ENCODE measurements around the gene LCN6. TPM values are rescaled to one million over a fixed set of nuclear protein-coding genes. Genes with fewer than 3 reads are reported as not detected.
A peak's percentile ranks its signal among the peaks of the same experiment; 100 is the strongest.
"Not testable (repeated sequence)": the region's sequence is repeated elsewhere in the genome, so short reads cannot be mapped to it uniquely, and the experiment has no call there.

Gene LCN6
- total RNA-seq, 1 donor from 2014 or later = 22.2 TPM

DNA sequence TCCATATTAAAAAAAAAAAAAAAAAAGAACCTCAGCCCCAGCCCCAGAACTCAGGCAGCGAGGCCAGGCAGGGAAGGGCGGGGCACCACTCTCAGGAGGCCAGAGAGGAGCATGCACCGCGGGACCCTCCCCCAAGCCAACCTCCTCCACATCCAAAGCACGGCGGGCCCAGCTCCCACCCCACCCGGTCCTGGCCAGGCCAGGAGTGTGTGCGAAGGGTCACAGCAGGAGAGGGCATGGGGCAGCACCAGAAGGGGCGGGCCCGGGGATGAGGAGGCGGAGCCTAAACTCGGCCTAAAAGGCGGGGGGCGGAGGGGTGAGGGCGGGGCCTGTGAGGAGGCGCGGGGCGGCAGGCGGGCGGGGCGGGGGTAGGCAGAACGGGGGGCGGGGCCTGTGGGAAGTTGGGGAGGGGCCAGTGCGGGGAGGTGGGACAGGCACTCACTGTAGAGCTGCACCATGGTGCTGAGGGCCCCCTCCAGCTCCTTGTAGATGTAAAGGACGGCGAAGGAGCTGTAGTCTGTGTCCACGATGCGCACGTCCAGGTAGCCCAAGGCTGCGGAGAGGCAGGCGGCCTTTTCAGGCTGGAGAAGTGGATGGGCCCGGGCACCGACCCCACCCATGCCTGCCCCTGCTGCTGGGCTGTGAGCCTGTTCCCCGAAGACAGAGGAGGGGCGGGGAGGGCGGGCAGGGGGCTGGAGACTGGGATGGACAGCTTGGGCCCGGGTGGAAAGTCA lies 14.8 kb upstream of the LCN6 start:
- peak; percentile 74 for DNase-seq (ENCODE audit: missing footprints)
- ATAC-seq = peak; percentile 26
- intact Hi-C loops (cut with DNase I) = no loop called here

DNA sequence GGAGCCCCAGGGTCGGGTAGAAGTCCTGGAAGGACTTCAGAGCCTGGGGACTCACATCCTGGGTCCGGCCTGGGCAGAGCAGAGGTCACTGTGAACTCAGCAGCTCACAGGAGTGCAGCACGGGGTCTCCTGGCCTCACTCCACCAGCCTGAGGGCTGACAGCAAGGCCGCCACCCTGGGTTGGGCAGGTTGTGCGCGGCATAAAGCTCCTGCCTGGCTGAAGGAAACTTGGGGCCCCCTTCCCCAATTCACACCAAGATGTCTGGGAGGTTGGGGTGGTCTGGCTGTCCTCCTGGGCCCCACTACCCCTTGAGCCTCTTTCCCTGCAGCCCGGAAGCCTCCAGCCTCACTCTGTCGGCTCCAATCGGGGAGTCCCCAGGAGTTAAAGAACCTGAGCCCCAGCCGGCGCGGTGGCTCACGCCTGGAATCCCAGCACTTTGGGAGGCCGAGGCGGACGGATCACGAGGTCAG lies 13.9 kb upstream of the LCN6 start:
- intact Hi-C loops (cut with DNase I) = no loop called here
- ATAC-seq (no peak), DNase-seq (ENCODE audit: missing footprints) (no peak)

DNA sequence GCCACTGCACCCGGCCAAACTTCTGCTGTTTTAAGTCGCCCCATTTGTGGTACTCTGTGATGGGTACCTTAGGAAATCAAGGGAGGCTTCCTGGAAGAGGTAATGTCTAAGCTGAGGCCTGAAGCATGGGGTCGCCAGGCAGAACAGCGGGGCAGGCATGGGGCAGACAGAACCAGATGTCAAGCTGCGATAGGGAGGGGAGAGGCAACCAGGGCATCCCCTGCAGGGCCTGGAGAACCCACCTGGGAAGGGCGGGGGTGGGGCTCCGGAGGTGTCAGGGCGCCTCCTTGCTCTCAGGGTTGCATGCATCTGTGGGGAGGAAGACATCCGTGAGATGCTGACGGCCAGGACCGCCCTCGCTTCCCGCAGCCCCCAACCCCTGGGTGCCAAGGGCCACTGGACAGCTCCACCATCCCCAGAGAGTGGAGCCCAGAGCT lies 13.2 kb upstream of the LCN6 start:
- intact Hi-C loops (cut with DNase I) = no loop called here
- DNase-seq (ENCODE audit: missing footprints) (no peak), ATAC-seq (no peak)

DNA sequence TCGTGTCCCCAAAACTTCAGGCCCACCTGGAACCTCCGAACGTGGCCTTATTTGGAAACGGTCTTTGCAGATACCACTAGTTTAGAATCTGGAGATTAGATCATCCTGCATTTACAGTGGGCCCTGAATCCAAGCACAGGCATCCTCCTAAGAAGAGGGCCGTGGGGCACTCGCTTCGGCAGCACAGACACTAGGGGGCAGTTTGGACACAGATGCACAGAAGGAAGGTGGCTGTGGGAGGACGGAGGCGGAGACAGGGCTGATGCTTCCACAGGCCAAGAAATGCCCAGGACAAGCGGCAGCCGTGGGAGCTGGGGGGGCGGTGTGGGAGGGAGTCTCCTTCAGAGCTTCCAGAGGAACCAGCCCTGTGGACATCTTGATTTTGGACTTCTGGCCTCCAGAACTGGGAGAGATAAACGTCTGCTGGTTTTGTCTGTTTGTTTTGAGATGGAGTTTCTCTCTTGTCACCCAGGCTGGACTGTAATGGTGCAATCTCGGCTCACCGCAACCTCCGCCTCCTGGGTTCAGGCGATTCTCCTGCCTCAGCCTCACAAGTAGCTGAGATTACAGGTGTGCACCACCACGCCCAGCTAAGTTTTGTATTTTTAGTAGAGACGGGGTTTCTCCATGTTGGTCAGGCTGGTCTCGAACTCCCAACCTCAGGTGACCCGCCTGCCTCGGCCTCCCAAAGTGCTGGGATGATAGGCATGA lies 12.7 kb upstream of the LCN6 start:
- peak; percentile 14 for ATAC-seq
- DNase-seq (ENCODE audit: missing footprints); intact Hi-C loops (cut with DNase I): not testable (repeated sequence)

DNA sequence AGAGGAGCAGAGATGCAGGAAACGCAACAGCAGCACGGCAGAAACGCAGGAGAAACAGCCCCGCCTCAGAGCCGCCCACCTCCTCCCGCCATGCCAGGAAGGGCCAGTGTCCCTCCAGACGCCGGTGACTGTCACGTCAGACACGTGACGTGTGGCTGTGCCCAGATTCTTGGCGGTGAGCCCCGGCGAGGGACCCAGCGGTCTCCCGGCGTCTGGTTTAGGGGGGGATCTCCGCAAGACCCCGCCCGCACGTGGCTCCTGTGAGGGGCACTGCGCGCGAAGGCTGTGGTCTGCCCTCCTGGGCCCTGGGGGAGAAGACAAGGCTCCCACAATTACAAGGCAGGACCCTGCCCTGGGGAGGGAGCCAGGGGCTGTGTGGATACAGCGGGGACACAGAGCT lies 12.1 kb upstream of the LCN6 start:
- no peak for ATAC-seq
- intact Hi-C loops (cut with DNase I) = no loop called here
- no peak for DNase-seq (ENCODE audit: missing footprints)

DNA sequence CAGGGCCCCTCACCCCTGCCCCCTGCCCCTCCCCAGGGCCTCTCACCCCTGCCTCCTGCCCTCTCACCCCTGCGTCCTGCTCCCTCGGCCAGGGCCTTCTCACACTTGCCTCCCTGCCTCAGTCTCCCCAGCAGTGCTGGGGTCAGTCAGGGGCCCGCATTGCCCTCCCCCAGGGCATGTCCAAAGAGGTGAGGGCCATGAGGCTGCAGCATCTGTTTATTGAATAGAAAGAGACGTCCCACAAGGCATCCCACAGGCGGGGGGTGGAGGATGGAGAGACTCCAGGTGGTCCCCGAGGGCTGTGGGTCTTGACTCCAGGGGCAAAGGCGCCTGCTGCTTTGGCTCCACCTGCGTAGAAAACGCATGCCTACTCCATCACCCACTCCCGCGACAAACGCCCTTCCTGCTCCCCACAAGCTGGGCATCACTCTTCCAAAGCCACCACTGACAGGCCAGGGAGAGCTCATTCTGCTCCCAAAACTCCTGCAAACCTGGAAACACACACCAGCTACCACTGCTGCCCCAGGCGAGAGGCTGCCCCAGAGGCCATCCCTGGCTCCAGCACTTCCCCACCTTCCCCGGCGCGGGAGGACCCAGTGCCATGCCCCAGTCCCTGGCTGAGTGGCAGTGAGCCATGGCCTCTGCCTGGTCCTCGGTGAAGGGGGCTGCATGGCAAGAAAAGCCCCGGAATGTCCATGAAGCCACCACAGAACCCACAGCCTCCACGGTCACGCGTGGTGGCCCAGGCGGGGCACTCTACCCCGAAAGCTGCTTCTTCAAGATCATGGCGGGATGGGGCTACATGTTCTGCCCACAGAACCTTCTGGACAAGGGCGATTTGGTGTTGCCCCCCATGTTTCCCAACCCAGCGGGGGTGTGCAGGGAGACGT lies 11.4 kb upstream of the LCN6 start:
- ATAC-seq = no peak
- intact Hi-C loops (cut with DNase I) = no loop called here
- no peak for DNase-seq (ENCODE audit: missing footprints)

DNA sequence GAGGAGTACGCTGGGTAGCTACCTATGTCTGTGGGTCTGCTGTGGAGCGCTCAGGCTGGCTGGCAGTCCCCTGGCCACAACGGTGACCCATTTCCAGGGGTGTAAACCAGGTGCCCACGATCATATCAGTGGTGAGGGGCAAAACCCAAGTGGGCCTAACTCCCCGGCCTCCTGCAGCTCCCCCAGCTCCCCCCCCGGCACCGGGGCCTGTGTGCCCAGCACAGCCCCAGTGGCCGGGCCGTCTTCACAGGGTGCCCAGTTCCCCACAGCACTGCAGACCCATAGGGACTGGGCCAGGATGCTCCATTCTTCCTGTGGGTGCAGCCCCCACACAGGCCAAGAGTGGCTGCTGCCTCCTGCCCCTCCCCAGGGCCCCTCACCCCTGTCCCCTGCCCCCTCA lies 10.7 kb upstream of the LCN6 start:
- intact Hi-C loops (cut with DNase I) = no loop called here
- no peak for ATAC-seq
- no peak for DNase-seq (ENCODE audit: missing footprints)

DNA sequence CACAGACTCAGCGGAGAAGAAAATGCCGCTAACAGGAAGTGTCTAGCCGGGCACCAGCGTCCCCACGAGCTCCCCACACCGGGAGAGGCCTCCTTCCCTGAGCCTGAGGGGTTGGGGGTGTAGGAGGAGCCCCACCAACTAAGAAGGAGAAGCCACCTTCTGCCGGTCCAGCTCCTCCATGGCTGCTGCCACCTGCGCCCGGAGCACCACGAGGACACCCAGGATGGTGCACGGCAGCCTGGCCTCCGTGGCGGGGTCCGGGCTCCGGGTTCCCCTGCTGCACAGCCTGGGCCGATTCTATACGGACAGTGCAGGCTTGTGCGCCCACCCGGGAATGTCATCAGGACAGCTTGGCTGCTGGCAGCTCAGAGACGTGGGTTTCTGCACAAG lies 9.4 kb upstream of the LCN6 start:
- DNase-seq (ENCODE audit: missing footprints) = no peak
- no peak for ATAC-seq
- intact Hi-C loops (cut with DNase I) = no loop called here

DNA sequence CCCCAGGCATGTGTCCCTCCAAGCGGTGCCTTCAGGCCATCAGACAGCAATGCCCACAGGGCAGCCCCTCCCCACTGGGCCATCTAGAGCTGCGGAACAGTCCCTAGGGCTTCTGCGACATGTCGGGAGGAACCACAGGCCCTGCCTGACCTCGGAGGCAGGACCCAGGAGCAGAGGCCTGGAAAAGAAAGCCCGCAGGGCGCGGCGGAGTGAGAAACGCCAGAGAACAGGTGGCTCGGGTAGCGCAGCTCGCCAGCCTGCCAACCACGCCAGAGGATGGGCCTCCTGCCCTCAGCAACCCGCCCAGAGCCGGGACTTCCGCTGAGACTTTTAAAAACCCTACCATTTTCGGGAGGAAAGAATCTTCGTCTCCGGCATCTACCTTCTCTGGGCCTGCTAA lies 9.0 kb upstream of the LCN6 start:
- intact Hi-C loops (cut with DNase I) = no loop called here
- no peak for ATAC-seq

DNA sequence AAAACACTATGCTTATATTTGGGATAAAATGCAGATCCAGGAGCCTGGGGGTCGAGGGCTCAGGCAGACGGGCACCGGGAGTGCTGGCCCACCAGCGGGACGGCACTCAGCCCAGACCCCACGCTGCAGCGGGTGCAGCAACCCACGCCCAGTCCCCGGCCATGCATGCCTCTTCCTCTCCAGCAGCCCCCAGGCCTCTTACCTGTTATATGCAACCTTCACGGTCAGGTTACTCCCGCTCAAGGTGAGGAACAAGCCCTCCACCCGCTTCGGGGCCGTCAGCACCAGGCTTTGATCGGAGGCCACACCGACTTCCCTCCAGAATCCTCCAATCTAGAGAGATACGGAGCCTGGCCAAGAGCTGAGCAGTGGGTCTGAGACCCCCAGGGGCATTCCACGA lies 8.5 kb upstream of the LCN6 start:
- DNase-seq (ENCODE audit: missing footprints) (peak; percentile 16), ATAC-seq (no peak)
- intact Hi-C loops (cut with DNase I) = no loop called here

More for the DNA sequence above, 9.0 kb upstream of the LCN6 start:
- DNase-seq (ENCODE audit: missing footprints) = no peak

DNA sequence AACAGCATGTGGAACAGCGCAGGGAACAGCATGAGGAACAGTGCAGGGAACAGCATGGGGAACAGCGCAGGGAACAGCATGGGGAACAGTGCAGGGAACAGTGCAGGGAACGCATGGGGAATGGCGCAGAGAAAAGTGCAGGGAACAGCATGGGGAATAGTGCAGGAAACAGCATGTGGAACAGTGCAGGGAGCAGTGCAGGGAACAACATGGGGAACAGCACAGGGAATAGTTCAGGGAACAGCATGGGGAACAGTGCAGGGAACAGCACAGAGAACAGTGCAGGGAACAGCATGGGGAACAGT lies 7.8 kb upstream of the LCN6 start:
- DNase-seq (ENCODE audit: missing footprints) = no peak
- no peak for ATAC-seq
- intact Hi-C loops (cut with DNase I) = no loop called here

DNA sequence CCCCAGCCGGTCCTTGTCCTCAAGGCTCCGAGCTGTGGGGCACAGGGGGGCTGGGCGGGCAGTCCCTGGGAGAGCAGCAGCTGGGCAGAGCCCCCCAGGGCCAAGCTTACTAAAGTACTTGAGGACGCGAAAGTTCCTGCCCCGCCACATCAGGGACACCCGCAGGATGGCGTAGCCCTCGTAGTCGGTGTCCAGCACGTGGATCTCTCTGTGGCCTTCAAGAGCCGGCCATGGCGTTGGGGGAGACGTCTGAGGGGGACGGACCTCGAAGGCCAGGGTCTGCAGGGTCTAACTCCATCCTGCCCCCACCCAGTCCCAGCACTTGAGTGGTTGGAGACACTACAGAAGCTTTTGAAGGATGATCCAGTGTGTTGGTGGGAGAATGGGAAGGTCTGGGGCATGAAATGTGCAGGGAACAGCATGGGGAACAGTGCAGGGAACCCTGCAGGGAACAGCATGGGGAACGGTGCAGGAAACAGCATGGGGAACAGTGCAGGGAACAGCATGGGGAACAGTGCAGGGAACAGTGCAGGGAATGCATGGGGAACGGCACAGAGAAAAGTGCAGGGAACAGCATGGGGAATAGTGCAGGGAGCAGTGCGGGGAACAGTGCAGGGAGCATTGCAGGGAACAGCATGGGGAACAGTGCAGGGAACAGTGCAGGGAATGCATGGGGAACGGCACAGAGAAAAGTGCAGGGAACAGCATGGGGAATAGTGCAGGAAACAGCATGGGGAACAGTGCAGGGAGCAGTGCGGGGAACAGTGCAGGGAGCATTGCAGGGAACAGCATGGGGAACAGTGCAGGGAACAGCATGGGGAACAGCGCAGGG lies 7.2 kb upstream of the LCN6 start:
- not testable (repeated sequence) for DNase-seq (ENCODE audit: missing footprints)

DNA sequence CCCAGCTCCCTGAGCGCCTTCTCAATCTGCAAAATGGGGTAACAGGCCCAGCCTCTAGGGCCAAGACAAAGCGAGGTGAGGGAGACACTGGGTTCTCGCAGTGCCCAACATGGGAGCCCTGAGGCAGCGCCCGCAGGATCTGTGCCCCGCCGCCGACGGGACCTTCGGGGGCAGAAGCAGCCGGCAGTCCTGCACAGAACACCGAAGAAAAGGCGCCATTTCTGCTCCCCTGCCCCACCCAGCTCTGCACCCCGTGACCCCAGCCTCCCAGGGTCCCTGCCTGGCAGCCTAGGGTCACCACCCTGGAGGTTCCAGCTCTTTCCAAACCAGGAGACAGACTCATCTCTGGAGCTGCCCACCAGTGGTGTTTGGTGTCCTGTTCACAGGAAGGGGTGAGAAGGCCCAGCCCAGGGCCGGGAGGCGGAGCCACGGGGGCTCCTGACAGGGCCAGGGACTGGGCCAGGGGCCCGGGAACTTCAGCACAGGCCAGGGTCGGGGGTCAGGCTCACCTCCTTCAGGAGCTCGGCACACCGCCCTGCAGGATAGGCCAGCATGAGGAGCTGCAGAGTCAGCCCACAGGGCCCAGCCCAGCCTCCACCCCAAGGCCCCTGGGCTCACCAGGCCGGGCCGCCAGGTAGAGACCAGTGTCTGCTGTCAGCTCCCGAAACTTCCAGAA lies 6.4 kb upstream of the LCN6 start:
- intact Hi-C loops (cut with DNase I) = no loop called here
- ATAC-seq (no peak), DNase-seq (ENCODE audit: missing footprints) (peak; percentile 39)

More for the DNA sequence above, 7.2 kb upstream of the LCN6 start:
- ATAC-seq; intact Hi-C loops (cut with DNase I): not testable (repeated sequence)

DNA sequence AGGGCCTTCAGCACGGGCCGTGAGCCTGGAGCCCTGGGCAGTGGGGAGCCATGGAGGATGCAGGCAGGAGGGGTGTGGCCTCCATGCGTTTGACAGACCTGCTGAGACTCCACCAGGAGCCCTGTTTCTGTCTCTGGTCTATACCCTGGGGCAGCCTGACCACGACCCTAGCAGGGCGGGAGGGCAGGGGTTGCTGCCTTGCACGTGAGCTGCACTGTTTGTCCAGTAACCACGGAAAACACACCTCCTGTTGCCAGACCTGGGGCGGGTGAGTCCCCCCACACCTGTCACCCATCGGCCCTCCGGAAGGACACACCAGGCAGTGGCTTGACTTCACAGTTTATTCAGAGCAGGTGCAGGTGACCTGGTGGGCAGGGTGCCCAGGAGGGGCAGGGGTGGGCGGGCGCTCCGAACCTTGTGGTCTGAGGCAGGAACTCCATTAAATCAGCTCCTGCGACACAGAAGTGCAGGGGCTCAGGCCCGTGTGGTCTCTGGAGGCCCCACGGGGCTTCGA lies 5.8 kb upstream of the LCN6 start:
- ATAC-seq = no peak
- intact Hi-C loops (cut with DNase I) = no loop called here
- DNase-seq (ENCODE audit: missing footprints) = peak; percentile 25

DNA sequence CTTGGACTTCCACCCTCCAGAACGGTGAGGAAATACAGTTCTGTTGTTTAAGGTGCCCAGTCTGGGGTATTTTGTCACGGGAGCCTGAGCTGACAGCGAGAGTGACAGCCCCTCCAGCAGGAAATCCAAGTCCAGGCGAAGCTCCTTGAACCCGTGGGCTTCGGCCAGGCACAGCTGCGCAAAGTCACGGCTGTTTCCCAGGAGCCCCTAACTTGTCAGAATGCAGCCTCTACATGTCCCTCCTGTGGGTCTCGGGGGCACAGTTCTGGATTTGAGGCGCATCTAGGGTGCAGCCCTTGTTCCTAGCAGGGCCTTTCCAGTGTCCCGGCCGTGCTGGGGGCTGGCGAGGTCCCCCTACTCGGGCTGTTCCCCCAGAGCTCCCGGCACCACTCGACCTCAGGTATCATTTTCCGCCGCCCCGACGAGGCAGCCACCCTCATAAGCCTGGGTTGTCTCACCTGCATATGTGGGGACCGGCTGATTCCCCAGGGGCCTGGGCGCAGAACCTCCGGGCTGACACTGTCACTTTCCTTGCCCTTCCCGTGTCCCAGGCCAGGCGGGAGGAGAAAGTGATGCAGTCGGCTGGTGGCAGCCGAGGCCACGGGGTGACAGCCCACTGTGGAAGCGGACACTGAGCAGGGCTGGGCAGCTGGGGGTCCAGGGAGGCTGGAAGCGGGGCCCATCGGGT lies 5.2 kb upstream of the LCN6 start:
- intact Hi-C loops (cut with DNase I) = no loop called here
- DNase-seq (ENCODE audit: missing footprints) = no peak

DNA sequence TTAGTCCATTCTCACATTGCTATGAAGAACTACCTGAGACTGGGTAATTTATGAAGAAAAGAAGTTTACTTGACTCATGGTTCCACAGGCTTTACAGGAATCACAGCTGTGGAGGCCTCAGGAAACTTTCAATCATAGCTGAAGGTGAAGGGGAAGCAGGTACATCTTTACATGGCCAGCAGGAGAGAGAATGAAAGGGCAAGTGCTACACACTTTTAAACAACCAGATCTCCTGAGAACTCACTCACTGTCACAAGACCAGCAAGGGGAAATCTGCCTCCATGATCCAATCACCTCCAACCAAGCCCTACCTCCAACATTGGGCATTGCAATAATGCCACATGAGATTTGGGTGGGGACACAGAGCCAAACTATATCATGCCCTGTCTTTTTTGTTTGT lies 3.5 kb upstream of the LCN6 start:
- ATAC-seq = no peak
- DNase-seq (ENCODE audit: missing footprints) = no peak
- intact Hi-C loops (cut with DNase I) = no loop called here

More for the DNA sequence above, 5.2 kb upstream of the LCN6 start:
- ATAC-seq = no peak

DNA sequence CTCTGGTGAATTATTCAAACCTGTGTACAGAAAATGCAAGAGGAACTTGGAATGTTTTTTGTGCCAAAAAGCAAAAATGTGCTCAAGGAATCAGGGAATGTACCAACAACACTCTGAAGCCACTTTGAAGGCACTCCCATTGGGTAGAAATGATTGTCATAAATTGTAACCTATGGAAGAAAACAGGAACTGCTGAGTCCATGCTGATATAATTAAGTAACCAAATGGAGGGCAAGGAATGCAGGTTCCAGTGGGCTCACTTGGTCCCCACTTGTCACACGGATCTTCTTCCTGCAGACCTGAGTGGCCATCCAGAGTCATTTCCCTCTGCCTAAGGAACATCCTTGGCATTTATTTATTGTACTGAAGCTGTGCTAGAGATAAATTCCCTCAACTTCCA lies 2.9 kb upstream of the LCN6 start:
- no peak for DNase-seq (ENCODE audit: missing footprints)
- no peak for ATAC-seq
- intact Hi-C loops (cut with DNase I) = no loop called here
